ENCODE measurements around the gene GMPR2.
"Not testable (repeated sequence)": the region's sequence is repeated elsewhere in the genome, so short reads cannot be mapped to it uniquely, and the experiment has no call there.

GMPR2 gene

DNA sequence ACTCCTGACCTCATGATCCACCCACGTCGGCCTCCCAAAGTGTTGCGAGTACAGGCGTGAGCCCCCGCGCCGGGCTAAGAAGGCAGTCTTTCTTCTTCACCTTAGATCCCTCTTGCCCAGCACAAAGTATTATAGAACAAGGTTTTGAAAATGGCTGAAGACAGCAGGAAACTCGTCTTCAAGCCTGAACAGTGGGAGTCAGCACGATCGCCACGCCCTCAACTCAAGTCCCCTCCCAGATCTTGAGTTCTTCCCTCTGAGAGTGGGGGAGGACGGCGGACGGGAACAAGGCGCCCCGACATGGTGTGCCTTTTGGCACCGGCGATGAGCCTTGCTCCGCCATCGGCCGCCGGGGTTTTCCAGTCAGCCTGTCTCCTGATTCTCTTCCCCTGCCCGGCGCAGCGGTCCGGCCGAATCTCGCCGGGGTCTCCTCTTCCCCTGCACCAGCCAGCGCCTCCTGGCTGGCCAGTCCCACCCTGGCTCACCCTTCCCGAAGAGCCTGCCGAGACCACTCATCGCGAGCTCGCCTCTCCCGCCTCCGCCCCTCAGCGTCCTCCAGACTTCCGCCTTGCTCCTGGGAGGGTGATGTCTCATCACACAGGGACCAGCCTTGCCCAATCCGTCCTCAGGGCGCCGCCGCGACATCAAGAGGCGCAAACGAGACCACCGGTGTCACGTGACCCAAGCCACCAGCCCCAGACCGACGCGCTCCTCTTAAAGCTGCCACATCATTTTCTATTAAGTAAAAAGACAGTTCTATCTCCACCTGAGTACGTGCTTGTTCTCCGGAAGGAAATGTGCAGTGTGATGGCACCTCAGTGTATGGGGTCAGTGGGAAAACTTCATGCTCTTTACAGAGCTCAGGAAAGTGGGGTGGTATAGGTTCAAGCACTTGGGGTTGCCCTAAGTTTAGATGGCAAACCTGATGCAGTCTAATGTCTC, 19.5 kb upstream of the GMPR2 start, which contains the start of gene CHMP4A:
CHMP4A (minus strand) TSS at position 565 of the 942 bp plus-strand sequence; CDS start at position 516, 49 bp downstream.
- Mint-ChIP-seq H3K27me3 (no peaks in the 10 kb centered on the region), H3K36me3 (peaks cover 8% of the 10 kb centered on the region), H3K4me3 (peak within 1 kb of the TSS; percentile 94), H3K4me1 (ENCODE audit: low read depth) (peaks cover 60% of the 10 kb centered on the region), H3K9me3 (ENCODE audit: low read depth) (no peaks in the 10 kb centered on the region), H3K27ac (peak within 1 kb of the TSS; percentile 97)

- H3K4me1 Mint-ChIP-seq (ENCODE audit: low read depth): peaks cover 57% of the 10 kb centered on the region
Measured at GRCh38 chr14:24213866-24214662, 18.7 kb upstream of the GMPR2 start.

DNA sequence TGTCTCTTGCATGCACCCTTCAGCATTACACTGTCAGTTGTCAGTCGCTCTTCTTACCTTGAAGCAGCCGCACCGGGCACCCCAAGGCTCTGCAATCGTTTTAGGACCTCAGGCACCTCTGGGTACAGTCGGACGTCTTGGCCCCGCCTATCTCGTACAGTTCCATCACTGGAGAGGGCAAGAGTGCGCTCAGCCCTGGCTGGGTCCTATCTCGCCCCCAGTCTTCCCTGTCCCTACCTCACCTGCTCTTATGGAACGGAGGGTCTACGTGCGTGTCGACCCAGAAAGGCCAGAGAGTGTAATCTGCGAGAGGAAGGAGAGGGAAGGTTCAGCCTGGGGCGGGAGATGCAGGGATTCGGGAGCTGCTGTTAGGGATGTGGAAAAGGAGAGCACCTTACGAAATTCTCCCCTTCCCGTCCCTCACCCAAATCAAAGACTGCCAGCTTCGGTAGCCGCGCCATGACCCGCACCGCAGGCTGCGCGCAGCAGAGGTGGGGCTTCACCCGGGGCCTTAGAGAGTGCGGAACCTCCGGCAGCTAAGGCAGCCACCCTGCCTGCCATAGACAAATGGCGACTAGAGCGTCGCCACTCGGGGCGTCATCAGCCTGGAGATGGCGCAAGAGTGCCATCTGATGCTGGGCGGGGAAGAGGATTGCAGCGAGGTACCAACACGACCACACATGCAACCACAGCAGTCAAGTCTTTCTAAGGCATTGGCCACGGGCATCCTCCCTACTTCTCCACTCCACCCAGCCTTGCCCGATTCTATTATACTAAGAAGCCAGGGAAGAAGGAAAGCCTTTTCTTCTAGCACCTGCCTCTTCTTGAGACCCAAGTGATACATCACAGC, 17.0 kb upstream of the GMPR2 start, which contains the start of gene MDP1:
MDP1 (minus strand) TSS at position 572 of the 850 bp plus-strand sequence; CDS start at position 461, 111 bp downstream.
- peak within 1 kb of the TSS; percentile 92 for H3K27ac Mint-ChIP-seq
- H3K4me1 Mint-ChIP-seq (ENCODE audit: low read depth): peaks cover 50% of the 10 kb centered on the region
- no peaks in the 10 kb centered on the region for H3K27me3 Mint-ChIP-seq
- no peaks in the 10 kb centered on the region for H3K9me3 Mint-ChIP-seq (ENCODE audit: low read depth)
- H3K4me3 Mint-ChIP-seq: peak within 1 kb of the TSS; percentile 94
- H3K36me3 Mint-ChIP-seq: peaks cover 6% of the 10 kb centered on the region

More at GRCh38 chr14:24213866-24214662, 18.7 kb upstream of the GMPR2 start:
- peak overlapping the region; percentile 97 for H3K27ac Mint-ChIP-seq
- peaks cover 5% of the 10 kb centered on the region for H3K36me3 Mint-ChIP-seq
- H3K9me3 Mint-ChIP-seq (ENCODE audit: low read depth): no peaks in the 10 kb centered on the region
- H3K4me3 Mint-ChIP-seq: peak overlapping the region; percentile 94
- H3K27me3 Mint-ChIP-seq: no peaks in the 10 kb centered on the region

DNA sequence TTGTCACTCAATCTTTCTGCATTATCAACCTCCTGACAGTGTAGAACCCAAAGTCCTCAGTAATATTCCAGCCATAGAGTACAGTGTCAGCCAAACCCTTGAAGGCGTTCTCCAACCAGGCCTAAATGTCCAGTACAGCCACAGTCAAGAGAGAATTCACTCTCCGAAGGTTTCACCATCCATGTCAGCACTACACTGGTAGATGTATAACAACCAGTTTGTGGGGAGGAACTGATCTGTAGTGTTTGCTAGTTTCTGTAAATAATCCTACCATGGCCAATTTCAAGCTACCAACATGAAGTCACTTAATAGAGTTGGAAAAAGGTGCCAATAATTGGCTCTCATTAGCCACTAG, 16.4 kb upstream of the GMPR2 start:
- H3K4me1 Mint-ChIP-seq (ENCODE audit: low read depth): peaks cover 46% of the 10 kb centered on the region
- H3K9me3 Mint-ChIP-seq (ENCODE audit: low read depth): no peaks in the 10 kb centered on the region
- H3K27me3 Mint-ChIP-seq: no peaks in the 10 kb centered on the region
- peak overlapping the region; percentile 94 for H3K4me3 Mint-ChIP-seq
- H3K27ac Mint-ChIP-seq: peak overlapping the region; percentile 92
- peaks cover 6% of the 10 kb centered on the region for H3K36me3 Mint-ChIP-seq

GRCh38 chr14:24216876-24217275, 15.9 kb upstream of the GMPR2 start:
- not testable (repeated sequence) for H3K36me3 Mint-ChIP-seq

DNA sequence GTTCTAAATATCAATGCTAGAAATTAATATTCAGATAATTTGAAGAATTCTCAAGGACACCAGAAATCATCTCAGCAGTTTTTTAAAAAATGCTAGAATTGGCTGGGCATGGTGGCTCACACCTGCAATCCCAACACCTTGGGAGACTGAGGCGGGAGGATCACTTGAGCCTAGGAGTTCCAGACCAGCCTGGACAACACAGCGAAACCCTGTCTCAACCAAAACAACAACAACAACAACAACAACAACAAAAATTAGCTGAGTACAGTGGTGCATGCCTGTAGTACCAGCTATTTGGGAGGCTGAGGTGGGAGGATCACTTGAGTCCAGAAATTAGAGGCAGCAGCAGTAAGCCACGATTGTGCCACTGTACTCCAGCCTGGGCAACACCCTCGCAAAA, 13.6 kb upstream of the GMPR2 start:
- Mint-ChIP-seq H3K27me3 (no peaks in the 10 kb centered on the region), H3K36me3 (peaks cover 3% of the 10 kb centered on the region), H3K4me1 (ENCODE audit: low read depth) (peaks cover 24% of the 10 kb centered on the region), H3K9me3 (ENCODE audit: low read depth) (no peaks in the 10 kb centered on the region), H3K27ac (no peak overlapping the region), H3K4me3 (no peak overlapping the region)

More at GRCh38 chr14:24216876-24217275, 15.9 kb upstream of the GMPR2 start:
- not testable (repeated sequence) for H3K27me3 Mint-ChIP-seq; H3K9me3 Mint-ChIP-seq (ENCODE audit: low read depth); H3K4me3 Mint-ChIP-seq
- Mint-ChIP-seq H3K4me1 (ENCODE audit: low read depth) (peaks cover 41% of the 10 kb centered on the region), H3K27ac (peak overlapping the region; percentile 10)

DNA sequence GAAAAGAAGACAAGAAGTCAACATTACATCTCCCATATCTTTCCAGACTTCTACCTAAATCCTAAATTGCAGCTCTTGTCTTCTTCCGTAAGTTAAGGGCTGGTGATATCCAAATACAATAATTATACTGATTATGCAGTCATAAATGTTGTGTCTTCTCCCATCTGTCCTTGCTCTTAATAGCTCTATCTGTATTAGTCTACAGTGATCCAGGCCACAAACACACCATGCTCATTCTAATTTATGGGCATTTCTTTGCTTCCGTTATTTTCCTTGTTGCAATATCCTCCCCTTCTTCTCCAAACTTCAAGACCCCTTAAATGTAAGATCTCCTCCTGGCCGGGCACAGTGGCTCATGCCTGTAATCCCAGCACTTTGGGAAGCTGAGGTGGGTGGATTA, 13.2 kb upstream of the GMPR2 start:
- no peak overlapping the region for H3K27ac Mint-ChIP-seq
- H3K9me3 Mint-ChIP-seq (ENCODE audit: low read depth): no peaks in the 10 kb centered on the region
- H3K27me3 Mint-ChIP-seq: no peaks in the 10 kb centered on the region
- peaks cover 3% of the 10 kb centered on the region for H3K36me3 Mint-ChIP-seq
- peaks cover 21% of the 10 kb centered on the region for H3K4me1 Mint-ChIP-seq (ENCODE audit: low read depth)
- no peak overlapping the region for H3K4me3 Mint-ChIP-seq

DNA sequence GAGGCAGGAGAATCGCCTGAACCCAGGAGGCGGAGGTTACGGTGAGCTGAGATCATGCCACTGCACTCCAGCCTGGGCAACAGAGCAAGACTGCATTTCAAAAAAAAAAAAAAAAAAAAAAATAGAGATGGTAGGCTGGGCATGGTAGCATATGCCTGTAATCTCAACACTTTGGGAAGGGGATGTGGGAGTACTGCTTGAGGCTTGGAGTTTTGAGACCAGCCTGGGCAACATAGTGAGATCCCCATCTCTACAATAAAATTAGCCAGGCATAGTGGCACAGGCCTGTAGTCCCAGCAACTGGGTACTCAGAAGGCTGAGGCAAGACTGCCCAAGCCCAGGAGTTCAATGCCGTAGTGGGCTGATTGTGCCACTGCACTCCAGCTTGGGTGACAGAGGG, 9.7 kb upstream of the GMPR2 start:
- not testable (repeated sequence) for H3K4me3 Mint-ChIP-seq; H3K27ac Mint-ChIP-seq; H3K36me3 Mint-ChIP-seq; H3K27me3 Mint-ChIP-seq; H3K9me3 Mint-ChIP-seq (ENCODE audit: low read depth)
- H3K4me1 Mint-ChIP-seq (ENCODE audit: low read depth): peaks cover 20% of the 10 kb centered on the region

- Mint-ChIP-seq H3K4me1 (ENCODE audit: low read depth) (peaks cover 19% of the 10 kb centered on the region), H3K9me3 (ENCODE audit: low read depth) (no peaks in the 10 kb centered on the region), H3K4me3 (no peak overlapping the region), H3K27ac (no peak overlapping the region), H3K36me3 (peaks cover under 1% of the 10 kb centered on the region), H3K27me3 (no peaks in the 10 kb centered on the region)
Measured at GRCh38 chr14:24224618-24225071, 8.1 kb upstream of the GMPR2 start.

GRCh38 chr14:24226473-24226872, 6.3 kb upstream of the GMPR2 start:
- no peak overlapping the region for H3K4me3 Mint-ChIP-seq
- no peaks in the 10 kb centered on the region for H3K36me3 Mint-ChIP-seq

DNA sequence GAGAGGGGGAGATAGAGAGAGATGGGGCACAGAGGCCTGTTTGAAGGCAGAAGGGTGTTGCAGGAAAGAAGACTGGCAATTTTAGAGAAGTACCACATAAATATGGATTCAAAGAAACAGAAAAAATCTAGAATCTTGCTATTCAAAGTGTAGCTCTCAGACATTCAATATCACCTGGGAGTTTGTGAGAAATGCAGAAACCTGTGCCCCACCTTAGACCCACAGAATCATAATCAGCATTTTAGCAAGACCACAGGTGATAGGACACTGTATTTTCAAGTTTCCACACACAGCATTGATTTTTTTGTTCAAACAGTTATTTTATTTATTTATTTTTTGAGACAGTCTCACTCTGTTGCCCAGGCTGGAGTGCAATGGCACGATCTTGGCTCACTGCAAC, 3.8 kb upstream of the GMPR2 start:
- H3K4me1 Mint-ChIP-seq (ENCODE audit: low read depth): peaks cover 32% of the 10 kb centered on the region
- H3K9me3 Mint-ChIP-seq (ENCODE audit: low read depth): no peaks in the 10 kb centered on the region
- no peak overlapping the region for H3K27ac Mint-ChIP-seq
- H3K27me3 Mint-ChIP-seq: no peaks in the 10 kb centered on the region
- peak overlapping the region; percentile 17 for H3K4me3 Mint-ChIP-seq
- H3K36me3 Mint-ChIP-seq: peaks cover 2% of the 10 kb centered on the region

More at GRCh38 chr14:24226473-24226872, 6.3 kb upstream of the GMPR2 start:
- Mint-ChIP-seq H3K4me1 (ENCODE audit: low read depth) (peaks cover 25% of the 10 kb centered on the region), H3K27ac (no peak overlapping the region), H3K27me3 (no peaks in the 10 kb centered on the region), H3K9me3 (ENCODE audit: low read depth) (no peaks in the 10 kb centered on the region)

DNA sequence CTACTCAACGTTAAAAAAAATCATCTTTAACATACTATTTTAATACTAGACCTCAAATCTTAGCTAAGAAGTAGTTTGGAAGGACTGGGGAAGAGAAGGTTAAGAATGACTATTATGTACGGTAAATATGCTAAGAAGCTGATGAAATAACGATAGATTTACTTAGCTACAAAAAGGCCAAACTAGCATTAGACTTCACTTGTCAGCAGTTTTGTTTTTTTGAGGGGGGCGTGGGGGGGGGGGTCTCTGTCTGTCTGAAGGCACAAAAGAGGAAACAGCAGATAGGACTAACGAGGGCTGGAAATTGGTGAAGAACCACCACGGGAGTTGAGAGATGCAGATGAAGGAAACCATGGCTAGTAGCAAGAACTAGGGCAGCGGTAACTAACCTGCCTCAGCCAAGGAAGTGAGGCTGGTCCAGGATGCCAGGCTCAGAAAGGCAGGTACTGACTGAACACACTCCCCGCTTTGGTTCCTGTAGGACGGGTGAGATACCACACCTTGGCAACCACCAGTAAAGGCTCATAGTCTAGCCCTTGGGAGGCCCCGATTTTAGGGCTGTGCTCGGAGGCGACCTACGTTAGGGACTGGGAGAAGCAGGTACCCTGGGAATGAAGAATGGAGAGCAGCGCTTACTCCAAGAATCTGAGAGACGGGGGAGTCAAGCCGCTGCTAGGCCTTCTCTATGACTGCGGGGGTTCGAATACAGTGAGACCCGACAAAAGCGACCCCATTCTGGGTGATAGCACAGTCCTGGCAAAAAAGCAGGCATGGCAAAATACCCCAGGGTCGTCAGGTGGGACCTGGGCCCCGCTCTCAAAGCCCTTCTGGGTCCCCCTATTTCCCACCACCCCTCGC, 1.2 kb upstream of the GMPR2 start:
- peaks cover 6% of the 10 kb centered on the region for H3K36me3 Mint-ChIP-seq
- no peaks in the 10 kb centered on the region for H3K9me3 Mint-ChIP-seq (ENCODE audit: low read depth)
- peak overlapping the region; percentile 96 for H3K27ac Mint-ChIP-seq
- H3K4me1 Mint-ChIP-seq (ENCODE audit: low read depth): peaks cover 45% of the 10 kb centered on the region
- peak overlapping the region; percentile 99 for H3K4me3 Mint-ChIP-seq
- no peaks in the 10 kb centered on the region for H3K27me3 Mint-ChIP-seq

DNA sequence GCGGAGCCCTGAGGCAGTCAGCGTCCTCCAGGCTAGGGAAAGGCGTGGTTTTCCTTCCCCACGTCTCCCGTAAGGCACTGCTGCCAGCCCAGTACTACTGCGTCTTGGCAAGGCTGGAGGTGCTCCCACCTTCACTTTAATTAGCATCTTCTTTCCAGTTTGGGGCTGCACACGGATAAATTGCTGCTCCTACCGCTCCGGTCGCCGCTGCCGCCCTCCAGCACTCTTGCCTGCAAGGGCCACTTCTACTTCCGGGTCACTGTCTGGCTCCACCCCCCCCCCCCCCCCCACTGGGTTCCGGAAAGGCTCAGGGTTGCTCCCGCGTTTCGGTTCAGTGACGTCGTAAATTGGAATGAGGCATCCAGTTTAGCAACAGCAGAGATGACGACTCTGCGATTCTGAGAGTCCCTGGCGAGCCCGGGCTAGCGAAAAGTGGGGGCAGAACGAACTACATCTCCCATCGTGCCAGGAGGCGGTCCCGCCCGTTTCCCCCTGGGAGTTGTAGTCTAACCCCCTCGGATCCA, 546 bp upstream of the GMPR2 start, which contains the start of gene NEDD8:
NEDD8 (minus strand) TSS at position 247 of the 524 bp plus-strand sequence; CDS start at position 147, 100 bp downstream.
- H3K4me3 Mint-ChIP-seq: peak within 1 kb of the TSS; percentile 99
- peaks cover 6% of the 10 kb centered on the region for H3K36me3 Mint-ChIP-seq
- H3K9me3 Mint-ChIP-seq (ENCODE audit: low read depth): no peaks in the 10 kb centered on the region
- peak within 1 kb of the TSS; percentile 96 for H3K27ac Mint-ChIP-seq
- H3K27me3 Mint-ChIP-seq: no peaks in the 10 kb centered on the region
- H3K4me1 Mint-ChIP-seq (ENCODE audit: low read depth): peaks cover 43% of the 10 kb centered on the region
